ENCODE measurements around the gene ARG2. TPM values are rescaled to one million over a fixed set of nuclear protein-coding genes. Genes with fewer than 3 reads are reported as not detected.

ARG2 gene
- polyA plus RNA-seq, 3 donors: 0.13 to 0.46 (median 0.33) TPM

- H3K27ac Mint-ChIP-seq: peak within 1 kb of the TSS; percentile 89 to 96 (median 94)
- Histone ChIP-seq H4K20me1 (ENCODE audit: insufficient read depth, low read length) (peaks cover 44% of the 10 kb centered on the region), H3K27ac (ENCODE audit: low read depth in 1 of 2, low read length in 2 of 2) (peak within 1 kb of the TSS; percentile 83 to 97), H3K36me3 (replicated peaks in 1 of 2; ENCODE audit: control insufficient read depth in 1 of 2, insufficient read depth in 2 of 2, low read length in 2 of 2) (peaks cover 4 to 21% of the 10 kb centered on the region in 2 donors), H3K27me3 (ENCODE audit: control insufficient read depth in 2 of 2, insufficient read depth in 2 of 2, low read length in 2 of 2) (no peaks in the 10 kb centered on the region), H3K79me2 (ENCODE audit: insufficient read depth, low read length) (peaks cover 47% of the 10 kb centered on the region), H2AFZ (ENCODE audit: insufficient read depth, low read depth, low read length, poor library complexity, severe bottlenecking) (peak within 1 kb of the TSS; percentile 90), H3K9ac (ENCODE audit: insufficient read depth, low read length, poor library complexity, severe bottlenecking) (peak within 1 kb of the TSS; percentile 95), H3K9me3 (replicated peaks in 1 of 2; ENCODE audit: control insufficient read depth in 1 of 2, insufficient read depth in 1 of 2, low read length in 2 of 2) (no peaks in the 10 kb centered on the region), H3K4me3 (replicated peaks in 1 of 3; ENCODE audit: low read depth in 2 of 3, low read length in 3 of 3) (peak within 1 kb of the TSS; percentile 76 to 95 (median 89)), H3K4me2 (replicated peaks; ENCODE audit: extremely low read depth, low read length, poor library complexity, severe bottlenecking) (peak within 1 kb of the TSS; percentile 94), H3K4me1 (ENCODE audit: control insufficient read depth in 1 of 2, insufficient read depth in 2 of 2, low read length in 2 of 2) (peaks cover 22 to 31% of the 10 kb centered on the region in 2 donors)
- peak; percentile 59 to 69 (median 69) for DNase-seq
- WGBS (ENCODE audit: insufficient coverage): under 1% methylated on average over 87 of the region's 87 CpGs
- intact Hi-C loops (cut with micrococcal nuclease): loop anchor here (5.0 to 10.0 kb wide), 3 partner anchors 33 to 72 kb away; partner anchors contain the start of genes ARG2 (in 1 of the 2) and PIGH (in 1 of the 2)
- peaks cover 0 to 2% (median 0%) of the 10 kb centered on the region in 3 donors for H3K27me3 Mint-ChIP-seq (ENCODE audit: low read depth in 3 of 3)
- H3K36me3 Mint-ChIP-seq: peaks cover 29 to 42% of the 10 kb centered on the region in 2 donors
- peak within 1 kb of the TSS; percentile 91 to 96 for H3K4me3 Mint-ChIP-seq
- H3K4me1 Mint-ChIP-seq: peaks cover 28% of the 10 kb centered on the region
- TF ChIP-seq CTCF (IDR thresholded peaks at IDR 0.05): no peak
- no peaks in the 10 kb centered on the region for H3K9me3 Mint-ChIP-seq
Measured at GRCh38 chr14:67674480-67675218, 54.9 kb downstream of the ARG2 start, which contains the start of gene VTI1B. Gene VTI1B, minus strand, starts transcription at chr14:67674632. Its CDS starts 143 bp downstream, at chr14:67674489.

GRCh38 chr14:67675219-67675582 lies 55.5 kb downstream of the ARG2 start:
- Histone ChIP-seq H4K20me1 (ENCODE audit: insufficient read depth, low read length) (peaks cover 38% of the 10 kb centered on the region), H3K79me2 (ENCODE audit: insufficient read depth, low read length) (peaks cover 41% of the 10 kb centered on the region), H3K36me3 (replicated peaks in 1 of 2; ENCODE audit: control insufficient read depth in 1 of 2, insufficient read depth in 2 of 2, low read length in 2 of 2) (peaks cover 4 to 18% of the 10 kb centered on the region in 2 donors), H3K27ac (ENCODE audit: low read depth in 1 of 2, low read length in 2 of 2) (peak overlapping the region; percentile 83 to 97), H3K9ac (ENCODE audit: insufficient read depth, low read length, poor library complexity, severe bottlenecking) (peak overlapping the region; percentile 95), H3K4me3 (replicated peaks in 1 of 3; ENCODE audit: low read depth in 2 of 3, low read length in 3 of 3) (peak overlapping the region; percentile 76 to 95 (median 89)), H2AFZ (ENCODE audit: insufficient read depth, low read depth, low read length, poor library complexity, severe bottlenecking) (peak overlapping the region; percentile 90), H3K4me1 (ENCODE audit: control insufficient read depth in 1 of 2, insufficient read depth in 2 of 2, low read length in 2 of 2) (peaks cover 24 to 36% of the 10 kb centered on the region in 2 donors), H3K27me3 (ENCODE audit: control insufficient read depth in 2 of 2, insufficient read depth in 2 of 2, low read length in 2 of 2) (no peaks in the 10 kb centered on the region), H3K4me2 (replicated peaks; ENCODE audit: extremely low read depth, low read length, poor library complexity, severe bottlenecking) (peak overlapping the region; percentile 94), H3K9me3 (replicated peaks in 1 of 2; ENCODE audit: control insufficient read depth in 1 of 2, insufficient read depth in 1 of 2, low read length in 2 of 2) (no peaks in the 10 kb centered on the region)
- H3K36me3 Mint-ChIP-seq: peaks cover 29 to 39% of the 10 kb centered on the region in 2 donors
- peaks cover 0 to 2% (median 0%) of the 10 kb centered on the region in 3 donors for H3K27me3 Mint-ChIP-seq (ENCODE audit: low read depth in 3 of 3)
- peak overlapping the region; percentile 91 to 96 for H3K4me3 Mint-ChIP-seq
- 32% methylated on average over 13 of the region's 16 CpGs for WGBS (ENCODE audit: insufficient coverage)
- TF ChIP-seq CTCF (IDR thresholded peaks at IDR 0.05): no peak
- peak overlapping the region; percentile 89 to 96 (median 94) for H3K27ac Mint-ChIP-seq
- no peaks in the 10 kb centered on the region for H3K9me3 Mint-ChIP-seq
- no peak for DNase-seq
- intact Hi-C loops (cut with micrococcal nuclease): loop anchor here in 1 of 2 donors (10.0 kb wide), 1 partner anchor 60 kb away; the partner anchor contains the start of gene ARG2
- H3K4me1 Mint-ChIP-seq: peaks cover 27% of the 10 kb centered on the region
